ENCODE data around the gene RSPH1.
A peak's percentile ranks its signal among the peaks of the same experiment; 100 is the strongest.

RSPH1 gene

GRCh38 chr21:42466700-42467099 lies 29.3 kb downstream of the RSPH1 start:
- TF ChIP-seq POLR2A (IDR thresholded peaks at IDR 0.05; ENCODE audit: low read length): no peak
- no peak for TF ChIP-seq GATA1 (IDR thresholded peaks at IDR 0.05; ENCODE audit: low read depth, low read length)
- no peak for DNase-seq

GRCh38 chr21:42465803-42466127 lies 30.3 kb downstream of the RSPH1 start:
- DNase-seq: no peak
- TF ChIP-seq POLR2A (IDR thresholded peaks at IDR 0.05; ENCODE audit: low read length): no peak
- TF ChIP-seq GATA1 (IDR thresholded peaks at IDR 0.05; ENCODE audit: low read depth, low read length): no peak

GRCh38 chr21:42465008-42465802 lies 30.8 kb downstream of the RSPH1 start:
- peak in 1 of 2 experiments; percentile 10 for DNase-seq
- no peak for TF ChIP-seq POLR2A (IDR thresholded peaks at IDR 0.05; ENCODE audit: low read length)
- TF ChIP-seq GATA1 (IDR thresholded peaks at IDR 0.05; ENCODE audit: low read depth, low read length): no peak

- no peak for TF ChIP-seq GATA1 (IDR thresholded peaks at IDR 0.05; ENCODE audit: low read depth, low read length)
- TF ChIP-seq POLR2A (IDR thresholded peaks at IDR 0.05; ENCODE audit: low read length): no peak
Measured at GRCh38 chr21:42463861-42464515, 32.0 kb downstream of the RSPH1 start.

GRCh38 chr21:42461881-42462877 lies 33.8 kb downstream of the RSPH1 start:
- DNase-seq: no peak
- TF ChIP-seq POLR2A (IDR thresholded peaks at IDR 0.05; ENCODE audit: low read length): no peak
- no peak for TF ChIP-seq GATA1 (IDR thresholded peaks at IDR 0.05; ENCODE audit: low read depth, low read length)

More at GRCh38 chr21:42463861-42464515, 32.0 kb downstream of the RSPH1 start:
- DNase-seq: peak; percentile 69 to 73

GRCh38 chr21:42461185-42461520 lies 34.9 kb downstream of the RSPH1 start:
- TF ChIP-seq GATA1 (IDR thresholded peaks at IDR 0.05; ENCODE audit: low read depth, low read length): no peak
- TF ChIP-seq POLR2A (IDR thresholded peaks at IDR 0.05; ENCODE audit: low read length): no peak
- no peak for DNase-seq

- DNase-seq: no peak
- no peak for TF ChIP-seq GATA1 (IDR thresholded peaks at IDR 0.05; ENCODE audit: low read depth, low read length)
Measured at GRCh38 chr21:42460391-42461184, 35.4 kb downstream of the RSPH1 start.

- DNase-seq: no peak
- TF ChIP-seq GATA1 (IDR thresholded peaks at IDR 0.05; ENCODE audit: low read depth, low read length) (no peak), POLR2A (IDR thresholded peaks at IDR 0.05; ENCODE audit: low read length) (no peak)
Measured at GRCh38 chr21:42459546-42460215, 36.3 kb downstream of the RSPH1 start.

GRCh38 chr21:42459082-42459460 lies 37.0 kb downstream of the RSPH1 start:
- no peak for DNase-seq
- TF ChIP-seq GATA1 (IDR thresholded peaks at IDR 0.05; ENCODE audit: low read depth, low read length) (no peak), POLR2A (IDR thresholded peaks at IDR 0.05; ENCODE audit: low read length) (no peak)

GRCh38 chr21:42456457-42456856 lies 39.6 kb downstream of the RSPH1 start:
- no peak for TF ChIP-seq POLR2A (IDR thresholded peaks at IDR 0.05; ENCODE audit: low read length)
- no peak for TF ChIP-seq GATA1 (IDR thresholded peaks at IDR 0.05; ENCODE audit: low read depth, low read length)
- DNase-seq: no peak

- DNase-seq: no peak
- TF ChIP-seq POLR2A (IDR thresholded peaks at IDR 0.05; ENCODE audit: low read length): no peak
- TF ChIP-seq GATA1 (IDR thresholded peaks at IDR 0.05; ENCODE audit: low read depth, low read length): no peak
Measured at GRCh38 chr21:42455754-42456440, 40.1 kb downstream of the RSPH1 start.

GRCh38 chr21:42455196-42455595 lies 40.8 kb downstream of the RSPH1 start:
- no peak for TF ChIP-seq GATA1 (IDR thresholded peaks at IDR 0.05; ENCODE audit: low read depth, low read length)
- no peak for TF ChIP-seq POLR2A (IDR thresholded peaks at IDR 0.05; ENCODE audit: low read length)
- no peak for DNase-seq

Measured in erythroblast (primary cell).